PC-3 (cell line): ENCODE data around the gene FAM131A. TPM values are rescaled to one million over a fixed set of nuclear protein-coding genes. Genes with fewer than 3 reads are reported as not detected.

Experiments
- ATAC-seq: fragments of 200-7000 bp; cut with Tn5 transposase; 2 replicates; pipeline ENCODE4 v1.9.1; 2020; ENCODE audit warnings: mild to moderate bottlenecking, moderate library complexity
- BruUV-seq: library from RNA; stranded (reverse); fragments of 400-500 nt; replicated peaks from 2 replicates; lab custom pipeline; 2021; lab: Mats Ljungman, UMichigan
- CTCF ChIA-PET: fragments of 300-600 bp; sonication (Branson Sonifier 250); formaldehyde crosslinking; loops from one replicate; lab custom pipeline; 2022; ENCODE audit warnings: antibody characterized with exemption; lab: Charles Lee
- POLR2A ChIA-PET: fragments of 300-600 bp; sonication (Branson Sonifier 250); formaldehyde crosslinking; loops from one replicate; lab custom pipeline; 2022; ENCODE audit warnings: antibody characterized with exemption; ENCODE audit not compliant: unreplicated experiment; lab: Charles Lee
- DNase-seq: peaks from one replicate; pipeline ENCODE4 v3.0.0-alpha.2; 2015
- H2AFZ ChIP-seq: fragments of 300-600 bp; sonication (generic); 2 replicates; pipeline ENCODE4 v1.6.0; 2016; ENCODE audit warnings: antibody characterized with exemption, low read length
- H3F3A ChIP-seq: fragments of 300-600 bp; sonication (generic); one replicate; pipeline ENCODE4 v1.6.0; 2017; ENCODE audit warnings: antibody characterized with exemption, low read length, control low read depth, mild to moderate bottlenecking; ENCODE audit not compliant: unreplicated experiment
- H3K27ac ChIP-seq: fragments of 300-600 bp; sonication (generic); 2 replicates; pipeline ENCODE4 v1.5.1; 2016; ENCODE audit warnings: mild to moderate bottlenecking, low read length
- H3K27me3 ChIP-seq: fragments of 300-600 bp; sonication (generic); 2 replicates; pipeline ENCODE4 v1.6.1; 2016; ENCODE audit warnings: low read length, mixed read lengths
- H3K36me3 ChIP-seq: fragments of 300-600 bp; sonication (generic); 2 replicates; pipeline ENCODE4 v1.6.1; 2016; ENCODE audit warnings: low read depth, mixed run types, low read length, mixed read lengths
- H3K4me1 ChIP-seq: fragments of 300-600 bp; sonication (generic); 2 replicates; pipeline ENCODE4 v1.5.1; 2016; ENCODE audit warnings: low read length; ENCODE audit not compliant: insufficient read depth
- H3K4me2 ChIP-seq: fragments of 300-600 bp; sonication (generic); 2 replicates; pipeline ENCODE4 v1.6.0; 2016; ENCODE audit warnings: low read length
- H3K4me3 ChIP-seq: fragments of 300-600 bp; sonication (generic); 2 replicates; pipeline ENCODE4 v1.5.1; 2016; ENCODE audit warnings: mild to moderate bottlenecking, low read length, mixed read lengths
- H3K79me2 ChIP-seq: fragments of 300-600 bp; sonication (generic); 2 replicates; pipeline ENCODE4 v1.6.1; 2017; ENCODE audit warnings: low read length, mixed read lengths
- H3K9ac ChIP-seq: fragments of 300-600 bp; sonication (generic); 2 replicates; pipeline ENCODE4 v1.6.0; 2016; ENCODE audit warnings: mild to moderate bottlenecking, low read length
- H3K9me2 ChIP-seq: fragments of 300-600 bp; sonication (generic); replicated peaks from 2 replicates; pipeline ENCODE4 v1.6.1; 2016; ENCODE audit warnings: mixed run types, low read length, mixed read lengths
- H3K9me3 ChIP-seq: fragments of 300-600 bp; sonication (generic); 2 replicates; pipeline ENCODE4 v1.6.1; 2016; ENCODE audit warnings: low read length, mixed read lengths
- H4K20me1 ChIP-seq: fragments of 300-600 bp; sonication (generic); 2 replicates; pipeline ENCODE4 v1.6.1; 2016; ENCODE audit warnings: low read length, mixed read lengths
- CTCF ChIP-seq: fragments of 300-600 bp; sonication (generic); conservative IDR thresholded peaks from 2 replicates; pipeline ENCODE4 v1.5.1; 2017; ENCODE audit warnings: antibody characterized with exemption, low read depth, mild to moderate bottlenecking, low read length
- EZH2 ChIP-seq: fragments of 300-600 bp; sonication (generic); IDR thresholded peaks from one replicate; pipeline ENCODE4 v1.6.1; 2017; ENCODE audit warnings: antibody characterized with exemption, mild to moderate bottlenecking, low read length; ENCODE audit not compliant: unreplicated experiment
- EZH2phosphoT487 ChIP-seq: fragments of 300-600 bp; sonication (generic); IDR thresholded peaks from 2 replicates; pipeline ENCODE4 v1.6.1; 2018; ENCODE audit warnings: mild to moderate bottlenecking, antibody characterized with exemption, low read length, borderline replicate concordance
- intact Hi-C: fragments of 100-400 bp; cut with micrococcal nuclease; formaldehyde crosslinking; loops from 2 replicates; pipeline ENCODE4 v1.9.0; 2023
- total RNA-seq: library from RNA; depleted of rRNA; stranded (reverse); fragments of >200 nt; gene quantifications from 2 replicates; pipeline ENCODE4 v1.2.3, GENCODE V29; 2014

Gene FAM131A
- total RNA-seq, 1 experiment from 2014 or later = 21.9 TPM

DNA sequence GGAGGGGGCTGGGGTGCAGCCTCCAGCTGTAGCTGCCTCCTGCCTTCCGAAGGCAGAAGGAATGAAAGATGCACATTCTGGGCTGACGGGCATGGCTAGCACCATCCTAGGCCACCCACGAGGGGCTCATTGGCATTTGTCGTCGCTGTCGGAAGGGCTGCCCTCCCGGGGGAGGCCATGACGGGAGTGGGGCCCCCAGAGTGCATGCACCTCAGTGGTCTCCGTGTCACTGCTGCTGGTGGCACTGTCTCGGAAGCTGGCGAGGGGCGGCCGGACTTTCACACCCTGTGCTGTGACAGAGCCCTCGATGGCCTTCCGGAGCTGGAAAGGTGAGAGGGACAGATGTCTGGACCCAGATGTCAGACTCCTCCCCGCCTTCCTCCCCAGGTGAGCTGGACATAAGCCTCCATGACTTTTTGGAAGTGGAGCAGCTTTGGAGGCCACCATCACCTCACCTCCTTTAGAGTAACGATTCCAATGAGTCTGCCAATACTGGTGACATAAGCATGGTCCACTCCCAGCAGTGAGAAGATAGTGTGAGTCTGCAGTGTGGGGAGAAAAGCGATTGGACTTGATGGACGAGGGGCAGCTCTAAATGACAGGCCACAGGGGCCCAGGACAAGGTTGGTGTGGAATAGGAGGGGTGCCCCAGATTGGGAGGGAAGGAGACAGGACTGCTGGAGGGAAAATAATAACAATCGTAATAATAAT is 9.2 kb downstream of the FAM131A start:
- H3K27ac ChIP-seq = no peak overlapping the region
- no peaks in the 10 kb centered on the region for H3K79me2 ChIP-seq
- no peak overlapping the region for H3K4me3 ChIP-seq
- CTCF ChIA-PET = no interaction called here
- DNase-seq (no peak), ATAC-seq (no peak)
- TF ChIP-seq EZH2phosphoT487 = no peak
- TF ChIP-seq EZH2 = no peak
- TF ChIP-seq CTCF = no peak
- H3K9me3 ChIP-seq = no peaks in the 10 kb centered on the region
- H3K9ac ChIP-seq = no peak overlapping the region
- H3K9me2 ChIP-seq = no peaks in the 10 kb centered on the region
- H2AFZ ChIP-seq = no peak overlapping the region
- H3F3A ChIP-seq = no peaks in the 10 kb centered on the region
- H3K4me2 ChIP-seq = no peak overlapping the region
- peaks cover 3% of the 10 kb centered on the region; the same call in 1 of the 2 replicates for H3K4me1 ChIP-seq
- no peaks in the 10 kb centered on the region; the same call in 1 of the 2 replicates for H3K36me3 ChIP-seq
- no TSS peak for BruUV-seq
- no peaks in the 10 kb centered on the region for H4K20me1 ChIP-seq
- H3K27me3 ChIP-seq = no peaks in the 10 kb centered on the region
- POLR2A ChIA-PET = no interaction called here
- intact Hi-C loops = loop anchor here (5.0 kb wide), 1 partner anchor 34 kb away; the partner anchor contains the start of gene EIF4G1

GRCh38 chr3:184347321-184348056 is 10.1 kb downstream of the FAM131A start:
- Histone ChIP-seq H3K36me3 (peaks cover 2% of the 10 kb centered on the region; the same call in 1 of the 2 replicates), H4K20me1 (no peaks in the 10 kb centered on the region), H3K4me3 (no peak overlapping the region), H3F3A (no peaks in the 10 kb centered on the region), H3K79me2 (no peaks in the 10 kb centered on the region), H3K9me3 (no peaks in the 10 kb centered on the region), H3K27ac (no peak overlapping the region), H2AFZ (no peak overlapping the region), H3K4me1 (peaks cover 3% of the 10 kb centered on the region; the same call in 1 of the 2 replicates), H3K27me3 (no peaks in the 10 kb centered on the region), H3K9ac (no peak overlapping the region), H3K9me2 (no peaks in the 10 kb centered on the region), H3K4me2 (no peak overlapping the region)
- TSS peak; percentile 24 for BruUV-seq
- TF ChIP-seq EZH2phosphoT487 (no peak), EZH2 (no peak), CTCF (no peak)
- ChIA-PET POLR2A (no interaction called here), CTCF (interaction anchor here (0.7 kb wide), 1 partner anchor 1239 kb away, joined by 3 read pairs; the partner anchor contains the start of gene SENP2)
- no peak for ATAC-seq
- no peak for DNase-seq
- intact Hi-C loops = loop anchor here (5.0 kb wide), 1 partner anchor 35 kb away; the partner anchor contains the start of gene EIF4G1
